HG02759 (cell line): Measurements from ENCODE around the gene ADAM17.
"Not testable (repeated sequence)": the region's sequence is repeated elsewhere in the genome, so short reads cannot be mapped to it uniquely, and the experiment has no call there.

Experiments
- ATAC-seq: cut with Tn5 transposase; IDR thresholded peaks from one replicate; pipeline ENCODE4 v1.9.1; 2021; ENCODE audit warnings: mild to moderate bottlenecking, moderate library complexity; ENCODE audit not compliant: unreplicated experiment

ADAM17 gene

DNA sequence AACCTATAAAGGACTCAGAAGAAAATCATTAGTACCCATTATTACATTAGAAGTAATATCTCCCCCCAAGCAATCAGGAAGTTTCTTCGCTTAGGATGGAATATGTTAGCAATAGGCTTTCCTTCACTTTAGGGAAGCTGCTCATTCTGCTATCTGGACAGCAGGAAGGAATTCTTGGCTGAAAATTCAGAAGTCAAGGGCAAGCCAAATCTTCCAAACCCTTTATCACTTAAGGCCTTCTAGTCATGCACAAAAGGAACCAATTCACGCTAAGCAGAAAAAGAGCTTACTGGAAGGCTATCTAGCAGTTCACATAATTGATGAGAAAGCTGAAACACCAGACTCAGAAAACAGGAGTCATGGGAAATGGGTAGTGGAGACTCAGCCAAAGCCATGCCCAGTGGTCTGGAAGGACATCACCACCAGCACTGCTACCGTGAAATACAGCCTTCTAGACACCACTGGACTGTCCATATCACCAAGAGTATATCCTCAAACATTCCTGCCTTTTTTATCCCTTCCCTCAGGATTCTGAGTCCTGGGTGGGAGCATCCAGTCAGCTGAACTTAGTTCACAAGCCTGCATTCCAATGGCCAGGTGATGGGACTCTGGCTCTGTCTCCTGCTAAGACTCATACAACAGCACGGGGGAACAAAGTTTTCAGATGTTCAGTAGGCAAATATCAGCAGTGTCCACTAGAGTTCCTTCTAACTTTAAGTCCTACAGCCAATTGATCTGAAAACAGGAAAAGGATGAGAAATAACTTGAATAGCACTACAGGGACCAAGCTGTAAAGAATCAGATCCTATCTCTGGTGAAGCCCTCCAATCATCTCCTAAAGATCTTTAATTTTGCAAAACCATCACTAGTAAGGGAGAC, 14.8 kb upstream of the ADAM17 start:
- no peak for ATAC-seq

DNA sequence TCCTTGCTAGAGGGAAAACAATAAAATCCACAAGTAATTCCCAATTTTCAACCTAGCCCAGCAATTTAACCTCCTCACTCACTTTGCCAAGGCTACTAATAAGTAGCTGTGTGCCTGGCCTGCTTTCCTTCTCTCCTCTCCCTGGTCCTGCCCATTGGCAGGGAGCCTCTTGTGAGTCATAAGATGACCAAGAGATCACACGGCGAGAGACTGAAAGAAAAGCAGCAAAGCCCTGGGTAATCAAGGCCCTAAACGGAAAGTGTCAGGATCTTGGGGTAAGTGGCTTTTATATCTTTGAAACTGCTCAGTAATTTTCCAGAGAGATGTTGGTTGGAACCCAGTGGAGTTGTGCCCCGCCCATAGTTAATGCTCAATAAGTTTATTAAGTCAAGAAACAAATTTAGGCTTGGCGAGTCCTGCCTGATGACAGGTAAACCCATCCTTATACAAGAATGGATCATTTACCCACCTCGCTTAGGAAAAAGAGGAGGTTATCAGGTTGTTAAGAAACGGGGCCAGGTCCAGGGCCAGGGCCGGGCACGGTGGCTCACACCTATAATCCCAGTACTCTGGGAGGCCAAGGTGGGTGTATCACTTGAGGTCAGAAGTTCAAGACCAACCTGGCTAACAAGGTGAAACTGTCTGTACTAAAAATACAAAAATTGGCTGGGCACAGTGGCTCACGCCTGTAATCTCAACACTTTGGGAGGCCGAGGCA, 10.0 kb upstream of the ADAM17 start:
- no peak for ATAC-seq

DNA sequence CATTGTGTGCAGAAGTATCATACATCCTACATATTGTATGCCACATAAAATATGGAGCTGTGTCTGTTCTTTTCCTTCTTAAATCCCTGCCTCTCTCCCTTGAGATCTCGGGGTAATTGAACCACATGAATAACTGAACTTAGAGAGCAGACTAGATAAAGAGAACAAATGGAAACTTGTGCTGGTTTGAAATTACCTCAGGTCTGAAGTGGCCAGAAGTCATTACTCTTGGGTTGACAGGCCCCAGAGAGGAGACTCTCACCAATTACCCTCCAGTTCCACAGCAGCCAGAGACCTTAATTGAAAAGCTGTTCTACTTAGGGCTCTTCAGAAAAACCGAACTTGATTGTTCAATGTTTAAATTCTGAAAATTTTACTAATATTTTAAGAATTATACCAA, 5.0 kb upstream of the ADAM17 start:
- no peak for ATAC-seq

DNA sequence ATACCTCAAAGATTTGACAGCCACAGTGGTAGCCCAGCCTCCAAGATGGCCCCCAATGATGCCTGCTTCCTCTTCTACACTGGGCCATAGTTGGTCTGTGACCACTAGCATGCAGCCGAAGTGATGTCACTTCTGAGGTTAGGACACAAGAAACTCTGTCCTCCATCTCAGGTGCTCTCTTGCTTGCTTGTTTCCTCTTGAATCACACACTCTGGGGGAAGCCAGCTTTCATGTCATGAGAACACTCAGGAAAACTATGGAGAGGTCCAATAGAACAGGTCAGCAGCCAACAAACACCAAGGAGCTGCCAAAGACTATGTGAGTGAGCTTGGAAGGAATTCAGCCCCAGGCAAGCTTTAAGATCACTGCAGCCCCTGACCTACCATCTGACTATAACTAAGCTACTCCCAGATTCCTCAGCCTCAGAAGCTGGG, 3.3 kb upstream of the ADAM17 start:
- no peak for ATAC-seq

DNA sequence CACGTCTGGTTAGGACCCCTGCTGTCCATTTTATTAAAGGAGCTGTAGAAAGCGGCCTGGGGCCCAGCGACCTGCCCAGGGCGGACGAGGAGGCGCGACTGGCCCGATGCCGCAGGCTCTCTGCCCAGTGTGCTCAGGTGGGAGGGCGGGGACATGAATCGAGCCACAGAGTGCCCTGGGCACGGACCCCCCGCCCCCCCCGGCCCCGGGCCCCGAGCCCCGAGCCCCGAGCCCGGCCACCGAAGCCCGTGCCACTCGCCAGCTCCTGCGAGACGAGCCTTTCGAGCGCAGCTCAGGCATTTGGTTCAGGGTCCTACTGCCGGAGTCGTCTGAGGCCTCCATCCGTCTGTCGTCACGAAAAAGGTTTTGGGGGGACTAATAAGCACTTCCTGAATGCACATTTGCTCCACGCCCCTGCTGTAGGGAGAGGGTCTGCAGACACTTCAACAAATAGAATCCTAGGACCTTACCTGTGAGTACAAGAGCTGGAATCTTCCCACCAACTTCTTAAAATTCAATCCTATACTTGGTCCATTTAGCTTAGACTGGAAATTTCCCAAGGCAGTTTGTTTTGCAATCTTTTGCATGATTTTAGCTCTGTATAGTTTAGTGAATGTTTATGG, 602 bp upstream of the ADAM17 start:
- peak; percentile 29 for ATAC-seq

DNA sequence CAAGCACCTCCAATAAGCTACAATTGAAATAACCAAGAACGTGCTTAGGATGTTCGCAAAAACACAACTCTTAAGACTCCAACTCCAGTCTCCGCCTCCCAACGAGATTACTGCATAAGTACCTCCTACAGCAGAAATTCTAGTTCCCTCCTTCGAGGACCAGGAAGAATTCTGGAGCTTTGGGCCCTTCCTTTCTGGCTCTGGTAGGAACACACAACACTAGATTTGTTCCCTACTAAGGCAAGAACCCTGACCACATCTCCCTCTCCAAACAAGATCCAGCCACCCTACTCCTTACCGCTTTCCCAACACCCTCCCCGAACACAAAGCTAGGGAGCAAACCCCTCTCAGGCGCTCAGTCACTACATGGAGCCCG, 721 bp downstream of the ADAM17 start:
- no peak for ATAC-seq

DNA sequence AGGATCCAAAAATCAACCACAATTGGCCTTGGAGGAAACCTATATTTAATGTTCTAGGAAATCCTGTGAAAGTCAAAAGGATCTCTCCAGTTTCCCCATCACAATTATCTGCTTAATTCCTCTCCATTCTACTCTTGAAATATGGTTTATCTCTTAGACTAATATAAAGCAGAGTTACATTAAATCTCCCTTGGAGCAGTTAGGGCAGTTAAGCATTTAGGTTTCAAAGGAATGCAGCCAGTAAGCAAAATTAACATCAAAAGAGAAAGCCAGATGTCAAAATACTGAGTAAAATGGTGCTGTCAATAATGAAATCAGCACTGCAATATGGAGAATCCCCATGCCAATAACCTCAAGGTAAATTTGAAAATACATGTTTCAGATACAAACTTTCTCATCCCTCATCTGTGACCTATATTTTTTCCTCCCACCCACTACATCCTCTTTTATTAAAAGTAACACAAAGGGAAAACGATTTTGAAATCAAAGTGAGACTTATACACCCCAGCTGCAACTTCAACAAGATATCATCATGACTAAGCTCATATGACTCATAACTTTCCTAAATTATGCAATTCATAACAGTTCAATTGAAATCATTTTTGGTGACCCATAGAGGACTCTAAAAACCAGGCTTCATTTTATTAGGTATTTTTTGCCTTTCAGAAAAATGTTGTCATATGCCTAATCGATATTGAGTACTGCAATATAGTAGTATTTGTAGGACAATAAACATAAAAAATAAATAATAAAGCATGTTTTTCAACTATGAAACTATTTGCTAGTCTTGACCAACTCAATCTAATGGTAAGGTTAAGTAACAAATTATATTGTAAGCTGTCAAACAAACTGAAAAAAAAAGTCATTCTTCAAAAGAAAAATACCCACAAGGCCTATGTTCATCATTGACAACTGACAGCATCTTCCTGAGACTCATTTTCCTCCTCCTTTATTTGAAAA, 3.1 kb downstream of the ADAM17 start:
- ATAC-seq: no peak

DNA sequence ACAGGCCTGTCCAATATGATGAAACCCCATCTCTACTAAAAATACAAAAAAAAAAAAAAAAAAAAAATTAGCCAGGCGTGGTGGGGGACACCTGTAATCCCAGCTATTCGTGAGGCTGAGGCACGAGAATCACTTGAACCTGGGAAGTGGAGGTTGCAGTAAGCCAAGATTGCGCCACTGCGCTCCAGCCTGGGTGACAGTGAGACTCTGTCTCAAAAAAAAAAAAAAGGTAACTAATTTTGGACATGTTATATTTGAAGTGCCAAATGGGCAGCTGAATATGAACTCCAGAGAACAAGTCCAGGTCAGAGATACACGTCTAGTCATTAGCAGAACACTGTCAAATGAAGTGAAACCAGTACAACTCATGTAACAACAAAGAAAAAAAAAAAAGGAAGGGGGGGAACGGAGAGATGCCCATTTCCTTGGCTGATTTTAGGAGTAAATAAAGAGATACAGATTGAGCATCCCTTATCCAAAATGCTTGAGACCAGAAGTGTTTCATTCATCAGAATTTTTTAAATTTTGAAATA, 4.7 kb downstream of the ADAM17 start:
- not testable (repeated sequence) for ATAC-seq

DNA sequence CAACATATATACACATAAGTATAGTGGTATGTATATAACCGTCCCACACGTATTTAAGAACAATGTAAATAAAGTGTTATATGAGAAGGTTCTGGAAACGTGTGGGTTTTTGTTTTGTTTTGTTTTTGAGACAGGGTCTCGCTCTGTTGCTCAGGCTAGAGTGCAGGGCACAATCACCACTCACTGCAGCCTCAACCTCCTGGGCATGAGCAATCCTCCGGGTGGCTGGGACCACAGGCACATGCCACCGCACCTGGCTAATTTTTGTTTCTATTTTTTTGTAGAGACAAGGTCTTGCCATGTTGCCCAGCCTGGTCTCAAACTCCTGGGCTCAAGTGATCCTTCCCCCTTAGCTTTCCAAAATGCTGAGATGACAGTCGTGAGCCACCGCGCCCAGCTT, 6.2 kb downstream of the ADAM17 start:
- ATAC-seq: no peak

DNA sequence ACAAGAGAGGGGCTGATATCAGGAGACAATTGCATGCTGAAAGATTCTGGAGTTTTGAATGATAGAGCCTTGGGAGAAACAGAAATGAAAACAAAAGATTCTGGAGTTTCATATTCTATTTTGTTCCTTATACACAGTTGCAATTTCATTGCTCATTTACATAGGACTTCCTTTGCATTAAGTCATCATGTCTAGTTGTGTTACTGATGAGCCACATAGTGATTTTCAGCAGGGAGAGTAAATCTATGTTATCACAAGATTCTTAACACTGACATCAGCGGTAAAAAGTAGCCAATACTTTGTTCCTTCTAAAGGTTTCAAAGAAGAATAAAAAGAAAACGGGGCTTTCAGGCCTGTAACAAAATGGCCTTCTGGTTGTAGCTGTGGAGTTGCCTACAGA, 7.1 kb downstream of the ADAM17 start:
- ATAC-seq: peak; percentile 50

DNA sequence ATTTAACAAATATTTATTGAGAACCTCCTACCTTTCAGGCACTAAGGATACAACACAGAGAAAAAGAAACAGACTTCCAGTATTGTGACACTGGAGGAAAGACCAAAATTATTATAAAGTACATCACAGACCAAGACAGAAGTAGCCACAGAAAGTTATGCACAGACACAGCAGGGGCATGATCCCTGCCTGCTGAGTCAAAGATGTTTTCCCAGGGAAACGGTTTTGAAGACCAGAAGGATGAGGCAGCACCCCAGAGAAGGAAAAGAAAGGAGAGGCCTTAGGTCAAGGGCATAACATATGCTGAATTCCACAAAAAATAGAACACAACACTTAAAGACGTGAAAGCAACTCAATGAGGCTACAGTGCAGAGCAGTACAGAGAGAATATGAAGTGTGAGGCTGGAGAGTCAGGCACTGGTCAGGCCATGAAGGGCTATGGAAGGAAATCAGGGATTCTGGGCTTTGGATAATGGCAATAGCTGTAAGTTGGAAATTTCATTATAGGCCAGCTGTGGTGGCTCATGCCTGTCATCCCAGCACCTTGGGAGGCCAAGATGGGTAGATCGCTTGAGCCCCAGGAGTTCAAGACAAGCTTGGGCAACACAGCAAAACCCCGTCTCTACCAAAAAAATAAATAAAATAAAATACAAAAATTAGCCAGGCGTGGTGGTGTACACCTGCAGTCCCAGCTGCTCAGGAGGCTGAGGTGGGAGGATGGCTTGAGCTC, 8.2 kb downstream of the ADAM17 start:
- no peak for ATAC-seq

DNA sequence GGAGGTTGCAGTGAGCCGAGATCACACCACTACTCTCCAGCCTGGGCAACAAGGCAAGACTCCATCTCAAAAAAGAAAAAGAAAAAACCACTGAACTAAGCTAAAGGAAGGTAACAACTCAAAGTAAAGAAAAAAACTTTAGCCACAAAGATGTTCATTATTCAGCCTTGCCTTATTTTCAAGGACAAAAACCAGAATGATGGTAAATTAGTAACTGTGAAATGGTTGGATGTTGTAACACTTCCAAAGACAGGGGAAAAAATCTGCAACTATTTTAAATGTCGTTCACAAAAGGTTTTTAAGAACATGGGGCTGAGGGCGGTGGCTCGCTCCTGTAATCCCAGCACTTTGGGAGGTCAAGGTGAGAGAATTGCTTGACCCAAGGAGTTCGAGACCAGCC, 10.1 kb downstream of the ADAM17 start:
- no peak for ATAC-seq

DNA sequence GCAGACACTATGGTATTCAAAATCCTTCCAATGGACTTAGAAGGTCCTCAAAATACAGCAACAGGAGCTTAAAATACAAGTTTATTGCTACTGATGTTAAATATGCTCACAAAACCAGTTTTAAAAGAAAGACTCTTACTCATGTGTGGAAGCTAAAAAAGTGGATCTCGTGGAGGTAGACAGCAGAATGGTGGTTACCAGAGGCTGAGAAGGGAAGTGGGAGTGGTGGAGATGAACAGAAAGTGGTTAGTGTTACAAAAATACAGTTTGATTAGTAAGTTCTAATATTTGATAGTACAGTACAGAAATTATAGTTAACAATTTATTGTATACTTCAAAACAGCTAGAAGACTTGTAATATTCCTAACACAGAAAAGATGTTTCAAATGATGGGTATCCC, 12.1 kb downstream of the ADAM17 start:
- ATAC-seq: no peak

DNA sequence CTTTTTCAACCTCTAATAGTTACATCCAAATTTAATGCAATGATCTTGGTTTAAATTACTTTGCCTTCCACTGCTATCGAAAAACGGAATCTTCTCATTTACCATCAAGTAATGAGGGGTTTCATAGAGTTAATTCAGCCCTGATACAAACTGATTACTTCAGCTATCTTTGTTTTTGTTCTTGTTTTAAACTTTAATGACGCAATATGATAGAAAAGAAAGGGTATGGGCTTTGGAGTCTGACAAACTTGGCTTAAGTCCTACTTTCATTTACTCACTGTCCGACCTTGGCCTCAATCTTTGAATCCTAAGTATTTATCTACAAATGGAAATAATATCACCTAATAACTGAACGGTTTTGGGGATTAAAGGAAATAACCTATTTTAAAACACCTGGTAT, 16.1 kb downstream of the ADAM17 start:
- no peak for ATAC-seq

DNA sequence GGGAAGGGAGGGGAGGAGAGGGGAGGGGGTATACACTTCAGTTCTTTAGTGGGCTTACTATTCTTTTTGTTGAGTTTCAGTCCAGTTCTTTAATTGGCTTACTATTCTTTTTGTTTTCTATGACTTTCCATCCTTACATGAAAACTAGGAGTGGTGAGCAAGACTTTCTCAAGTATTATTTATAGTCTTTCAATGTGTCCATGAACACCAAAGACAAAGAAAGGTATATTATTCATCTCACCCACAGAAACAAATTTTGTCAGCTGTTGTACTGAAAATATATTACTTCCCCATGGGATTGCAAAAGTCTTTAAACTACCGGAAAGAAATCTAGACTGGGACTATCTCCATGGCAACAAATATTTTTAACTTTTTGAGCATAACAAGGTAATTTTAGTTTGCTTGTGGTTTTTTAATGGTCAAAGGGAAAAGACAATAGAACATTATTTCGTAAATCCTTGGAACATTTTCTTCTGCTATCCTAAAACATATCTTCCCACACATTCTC, 17.6 kb downstream of the ADAM17 start:
- ATAC-seq: no peak

DNA sequence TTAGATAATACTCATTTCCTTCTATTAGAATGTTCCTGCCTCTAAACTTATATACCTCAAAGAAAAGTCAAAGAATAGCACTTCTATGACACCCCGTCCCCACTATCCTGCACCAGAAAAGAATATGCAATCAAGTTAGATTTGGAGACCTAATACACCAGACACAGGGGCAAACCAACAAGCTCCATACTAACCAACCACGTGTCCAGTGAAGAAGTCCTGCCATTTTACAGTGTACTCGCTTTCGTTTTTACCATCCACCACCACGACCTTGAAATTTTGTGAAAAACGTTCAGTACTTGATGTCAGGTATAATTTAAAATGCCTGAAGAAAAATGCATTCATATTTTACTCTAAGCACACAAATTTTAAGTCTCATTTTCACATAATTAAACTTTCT, 19.1 kb downstream of the ADAM17 start:
- no peak for ATAC-seq

DNA sequence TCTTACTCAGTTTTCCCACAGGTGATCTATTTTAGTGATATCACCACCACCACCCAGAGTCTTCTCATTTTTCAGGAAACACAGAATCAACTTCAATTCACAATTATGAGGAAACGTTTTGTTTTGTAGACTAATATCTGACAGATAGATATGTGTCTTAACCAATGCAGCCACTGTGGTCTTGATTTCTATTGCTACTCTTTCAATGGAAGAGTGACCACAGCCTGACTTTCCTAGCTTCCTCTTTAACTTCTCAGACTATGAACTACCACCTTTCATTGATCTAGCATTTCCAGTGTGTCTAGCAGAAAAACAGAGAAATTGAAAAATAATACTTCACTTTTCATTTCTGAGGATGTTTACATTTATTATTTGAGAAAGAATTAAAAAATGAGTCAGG, 20.5 kb downstream of the ADAM17 start:
- ATAC-seq: no peak

DNA sequence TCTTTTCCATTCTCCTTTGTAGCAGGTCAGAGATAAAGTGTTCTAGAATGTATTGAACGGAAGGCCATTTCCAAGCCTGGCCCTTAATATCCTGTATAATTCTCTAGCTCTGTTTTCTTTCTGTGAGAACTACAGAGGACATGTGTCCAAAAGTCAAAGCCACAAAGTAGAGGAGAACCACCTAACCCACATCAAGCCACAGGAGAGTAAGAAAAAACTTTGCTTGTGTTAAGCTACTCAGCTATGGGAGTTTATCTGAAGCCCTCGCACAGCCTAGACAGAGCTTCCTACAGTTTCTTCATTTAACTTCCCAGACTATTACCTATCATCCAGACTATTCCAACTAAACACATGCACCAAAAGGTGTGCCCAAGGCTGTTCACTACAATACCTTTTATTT, 22.0 kb downstream of the ADAM17 start:
- ATAC-seq: no peak

DNA sequence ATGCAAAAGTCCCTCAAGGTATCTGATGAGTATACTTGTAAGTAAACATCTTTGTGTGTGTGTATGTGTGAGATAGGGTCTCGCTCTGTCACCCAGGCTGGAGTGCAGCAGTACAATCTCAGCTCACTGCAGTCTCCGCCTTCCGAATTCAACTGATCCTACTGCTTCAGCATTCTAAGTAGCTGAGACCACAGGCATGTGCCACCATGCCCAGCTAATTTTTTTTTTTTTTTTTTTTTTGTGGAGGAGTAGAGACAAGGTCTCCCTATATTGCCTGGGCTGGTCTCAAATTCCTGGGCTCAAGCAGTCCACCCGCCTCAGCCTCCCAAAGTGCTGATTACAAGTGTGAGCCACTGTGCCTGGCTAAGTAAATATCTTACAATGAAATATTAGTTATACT, 23.2 kb downstream of the ADAM17 start:
- ATAC-seq: no peak
